GM18858 (cell line): ENCODE data around the gene DEXI.

ENCODE experiments used
- ATAC-seq: cut with Tn5 transposase; IDR thresholded peaks from one replicate; pipeline ENCODE4 v1.9.1; 2021; ENCODE audit not compliant: unreplicated experiment

Gene DEXI

GRCh38 chr16:10942352-10943063, at the start of gene DEXI:
Gene DEXI (minus strand): TSS chr16:10942468. CDS start chr16:10942005, 463 bp downstream.
- peak; percentile 45 for ATAC-seq

- ATAC-seq, result no peak
These were observed 48.1 kb upstream of the DEXI start for GRCh38 chr16:10990378-10990777.

- no peak for ATAC-seq
These were observed 47.3 kb upstream of the DEXI start for GRCh38 chr16:10989559-10989958.

GRCh38 chr16:10988879-10989278, 46.6 kb upstream of the DEXI start:
- ATAC-seq, result no peak

GRCh38 chr16:10988164-10988803, 46.0 kb upstream of the DEXI start:
- ATAC-seq, result no peak

- ATAC-seq, result no peak
These were observed 45.3 kb upstream of the DEXI start for GRCh38 chr16:10987361-10988163.

GRCh38 chr16:10984509-10984908, 42.2 kb upstream of the DEXI start:
- ATAC-seq, result no peak

- ATAC-seq, result no peak
These were observed 40.9 kb upstream of the DEXI start for GRCh38 chr16:10983159-10983558.

GRCh38 chr16:10982465-10983150, 40.3 kb upstream of the DEXI start:
- no peak for ATAC-seq

- ATAC-seq, result peak; percentile 60
These were observed 39.5 kb upstream of the DEXI start for GRCh38 chr16:10981697-10982216.

- ATAC-seq, result no peak
These were observed 38.5 kb upstream of the DEXI start for GRCh38 chr16:10980813-10981212.

- ATAC-seq, result no peak
These were observed 37.7 kb upstream of the DEXI start for GRCh38 chr16:10979717-10980601.

- ATAC-seq, result no peak
These were observed 36.7 kb upstream of the DEXI start for GRCh38 chr16:10978871-10979446.

GRCh38 chr16:10978124-10978523, 35.9 kb upstream of the DEXI start:
- ATAC-seq, result no peak

GRCh38 chr16:10976634-10977033, 34.4 kb upstream of the DEXI start:
- no peak for ATAC-seq

GRCh38 chr16:10972819-10973464, 30.7 kb upstream of the DEXI start:
- ATAC-seq, result no peak

- ATAC-seq, result no peak
These were observed 30.0 kb upstream of the DEXI start for GRCh38 chr16:10972108-10972818.

- no peak for ATAC-seq
These were observed 29.3 kb upstream of the DEXI start for GRCh38 chr16:10971560-10971961.

- no peak for ATAC-seq
These were observed 27.8 kb upstream of the DEXI start for GRCh38 chr16:10970065-10970464.
